Gastrocnemius medialis (tissue), 4 donors: ENCODE data around the gene PPP1R8. TPM values are rescaled to one million over a fixed set of nuclear protein-coding genes. Genes with fewer than 3 reads are reported as not detected.

Experiments used
- ATAC-seq, 2 donors: fragments of 150-250 bp; one replicate each; pipeline ENCODE4 v1.9.1; 2016
- DNase-seq, 2 donors: peaks; one replicate each; pipeline ENCODE4 v3.0.0-alpha.2; 2019
- H3K27ac ChIP-seq, 4 donors: fragments of 200-600 bp; sonication (generic); 1 replicate in 1 of 4; 2 replicates in 3 of 4; pipeline ENCODE4 v1.5.1; 2016 to 2018; ENCODE audit warnings: mild to moderate bottlenecking in 2 of 4, moderate library complexity in 1 of 4
- H3K27me3 ChIP-seq, 3 donors: fragments of 200-600 bp; sonication (generic) in 2 of 3; 1 replicate in 1 of 3; 2 replicates in 2 of 3; pipeline versions ENCODE4 v1.5.1 to v1.6.0; 2016 to 2019; ENCODE audit warnings: mild to moderate bottlenecking in 1 of 3, moderate library complexity in 1 of 3
- H3K36me3 ChIP-seq, 2 donors: fragments of 200-600 bp; sonication (generic) in 1 of 2; one replicate each; pipeline ENCODE4 v1.5.1; 2017 to 2018
- H3K4me1 ChIP-seq, 2 donors: fragments of 200-600 bp; sonication (generic) in 1 of 2; one replicate each; pipeline ENCODE4 v1.5.1; 2016 to 2017; ENCODE audit warnings: mild to moderate bottlenecking in 2 of 2
- H3K4me3 ChIP-seq, 4 donors: fragments of 200-600 bp; sonication (generic) in 3 of 4; 1 replicate in 1 of 4; 2 replicates in 3 of 4; pipeline ENCODE4 v1.5.1; 2016 to 2019; ENCODE audit warnings: mild to moderate bottlenecking in 2 of 4
- H3K9me3 ChIP-seq, 3 donors: fragments of 200-600 bp; sonication (generic) in 2 of 3; 1 replicate in 1 of 3; 2 replicates in 2 of 3; pipeline ENCODE4 v1.5.1; 2016 to 2019
- CTCF ChIP-seq, 5 experiments: fragments of 450-650 bp in 3 of 5; fragments of 200-600 bp in 2 of 5; sonication (generic) in 2 of 5; IDR thresholded peaks in 4 of 5; conservative IDR thresholded peaks in 1 of 5; 1 replicate in 4 of 5; 2 replicates in 1 of 5; pipeline ENCODE4 v1.5.1; 2016 to 2019; ENCODE audit warnings: antibody characterized with exemption in 5 of 5, mild to moderate bottlenecking in 3 of 5, moderate library complexity in 3 of 5
- POLR2A ChIP-seq, 2 donors: fragments of 450-650 bp; IDR thresholded peaks; one replicate each; pipeline ENCODE4 v1.6.1; 2017; ENCODE audit warnings: antibody characterized with exemption in 2 of 2, mild to moderate bottlenecking in 2 of 2, moderate library complexity in 2 of 2
- in situ Hi-C, 4 donors: fragments of 200-750 bp; cut with MboI; loops; one replicate each; pipeline versions ENCODE4 v1.15.0 to v1.8.0; 2017; ENCODE audit warnings: low sequenced_read_pairs in 4 of 4
- intact Hi-C: fragments of 100-400 bp; cut with DNase I; formaldehyde crosslinking; loops from one replicate; pipeline ENCODE4 v1.15.1; 2023; ENCODE audit warnings: low total_unique reads
- total RNA-seq, 4 donors: library from RNA; depleted of rRNA; stranded (reverse); fragments of >200 nt; gene quantifications; one replicate each; pipeline versions ENCODE4 v1.1.0 to v1.2.3, GENCODE V29; 2016

The PPP1R8 gene
- total RNA-seq, 4 donors from 2014 or later, result 18.0 to 27.3 (median 25.0) TPM

GRCh38 chr1:27872802-27873551 lies 42.4 kb downstream of the PPP1R8 start:
- ATAC-seq (no peak), DNase-seq (no peak)
- in situ Hi-C loops, result loop anchor here in 1 of 4 donors (25.0 kb wide), 1 partner anchor 114 kb away; no protein-coding TSS in a partner anchor
- Histone ChIP-seq H3K4me1 (peaks cover 0 to 7% of the 10 kb centered on the region in 2 donors), H3K9me3 (no peaks in the 10 kb centered on the region), H3K27ac (peak overlapping the region; percentile 38 to 59 (median 55)), H3K4me3 (peak overlapping the region; percentile 60 to 81 (median 67)), H3K27me3 (peaks cover 6 to 14% (median 12%) of the 10 kb centered on the region in 3 donors), H3K36me3 (no peaks in the 10 kb centered on the region)
- intact Hi-C loops, result no loop called here
- no peak for TF ChIP-seq CTCF (IDR thresholded peaks at IDR 0.05 in 4 of 5, conservative IDR thresholded peaks at IDR 0.05 in 1 of 5)
- TF ChIP-seq POLR2A (IDR thresholded peaks at IDR 0.05), result no peak

DNA sequence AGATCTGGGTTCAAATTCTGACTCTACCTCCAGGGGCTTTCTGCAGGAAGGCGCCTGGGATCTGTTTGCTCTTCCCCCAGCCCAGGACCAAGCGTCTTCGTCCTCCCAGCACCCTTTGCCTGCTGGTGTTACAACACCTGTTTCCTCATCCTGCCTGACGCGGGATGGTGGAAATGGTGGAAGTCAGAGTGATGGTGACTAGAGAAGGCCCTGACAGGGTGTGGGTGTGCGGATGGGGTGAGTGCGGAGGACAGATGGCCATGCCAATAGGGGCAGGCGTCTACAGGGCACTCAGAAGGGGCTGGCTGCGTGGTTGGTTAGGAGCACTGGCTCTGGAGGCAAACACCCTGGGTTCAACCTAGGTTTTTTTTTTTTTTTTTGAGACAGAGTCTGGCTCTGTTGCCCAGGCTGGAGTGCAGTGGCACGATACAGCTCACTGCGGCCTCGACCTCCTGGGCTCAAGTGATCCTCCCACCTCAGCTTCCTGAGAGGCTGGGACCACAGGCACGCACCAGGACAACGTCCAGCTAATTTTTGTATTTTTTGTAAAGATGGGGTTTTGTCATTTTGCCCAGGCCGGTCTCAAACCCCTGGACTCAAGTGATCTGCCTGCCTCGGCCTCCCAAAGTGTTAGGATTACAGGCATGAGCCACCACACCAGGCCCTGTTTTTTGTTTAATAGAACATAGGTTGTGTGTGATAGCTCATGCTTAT lies 43.2 kb downstream of the PPP1R8 start:
- Histone ChIP-seq H3K4me3 (peak overlapping the region in 2 of 4 donors; percentile 60 to 64), H3K27ac (peak overlapping the region; percentile 38 to 66 (median 55)), H3K27me3 (peaks cover 6 to 14% (median 12%) of the 10 kb centered on the region in 3 donors), H3K36me3 (no peaks in the 10 kb centered on the region), H3K4me1 (peaks cover 0 to 7% of the 10 kb centered on the region in 2 donors), H3K9me3 (no peaks in the 10 kb centered on the region)
- in situ Hi-C loops, result loop anchor here in 1 of 4 donors (25.0 kb wide), 1 partner anchor 113 kb away; no protein-coding TSS in a partner anchor
- TF ChIP-seq CTCF (IDR thresholded peaks at IDR 0.05 in 4 of 5, conservative IDR thresholded peaks at IDR 0.05 in 1 of 5) (no peak), POLR2A (IDR thresholded peaks at IDR 0.05) (peak in 1 of 2 donors; percentile 15)
- ATAC-seq, result no peak
- no peak for DNase-seq
- intact Hi-C loops, result no loop called here

GRCh38 chr1:27876341-27877114 lies 45.9 kb downstream of the PPP1R8 start:
- intact Hi-C loops, result no loop called here
- Histone ChIP-seq H3K9me3 (no peaks in the 10 kb centered on the region), H3K36me3 (no peaks in the 10 kb centered on the region), H3K27ac (peak overlapping the region in 1 of 4 donors; percentile 56), H3K27me3 (peaks cover 6 to 14% (median 12%) of the 10 kb centered on the region in 3 donors), H3K4me3 (no peak overlapping the region), H3K4me1 (peaks cover 0 to 7% of the 10 kb centered on the region in 2 donors)
- in situ Hi-C loops, result no loop called here
- TF ChIP-seq POLR2A (IDR thresholded peaks at IDR 0.05) (no peak), CTCF (IDR thresholded peaks at IDR 0.05 in 4 of 5, conservative IDR thresholded peaks at IDR 0.05 in 1 of 5) (no peak)
- no peak for ATAC-seq
- DNase-seq, result no peak

- H3K36me3 ChIP-seq, result no peaks in the 10 kb centered on the region
- intact Hi-C loops, result no loop called here
- no peak overlapping the region for H3K27ac ChIP-seq
- no peak for TF ChIP-seq POLR2A (IDR thresholded peaks at IDR 0.05)
- no peak for TF ChIP-seq CTCF (IDR thresholded peaks at IDR 0.05 in 4 of 5, conservative IDR thresholded peaks at IDR 0.05 in 1 of 5)
- no peaks in the 10 kb centered on the region for H3K9me3 ChIP-seq
- H3K4me3 ChIP-seq, result no peak overlapping the region
- ATAC-seq (no peak), DNase-seq (no peak)
- peaks cover 0 to 7% of the 10 kb centered on the region in 2 donors for H3K4me1 ChIP-seq
- peaks cover 6 to 12% (median 12%) of the 10 kb centered on the region in 3 donors for H3K27me3 ChIP-seq
- in situ Hi-C loops, result no loop called here
Observed at GRCh38 chr1:27877115-27877416, 46.5 kb downstream of the PPP1R8 start.
